Liver (tissue), 9 donors: ENCODE results near the gene GCN1. TPM values are rescaled to one million over a fixed set of nuclear protein-coding genes. Genes with fewer than 3 reads are reported as not detected.

ENCODE experiments used
- DNase-seq: peaks from one replicate; pipeline ENCODE4 v3.0.0-alpha.2; 2017; ENCODE audit warnings: low spot score
- H3K27ac ChIP-seq, 2 donors: one replicate each; pipeline ENCODE4 v1.7.0; 2013; ENCODE audit warnings: inconsistent platforms in 2 of 2, low read length in 2 of 2, control low read depth in 1 of 2, low read depth in 1 of 2, mild to moderate bottlenecking in 1 of 2
- H3K27me3 ChIP-seq, 4 donors: one replicate each; pipeline versions ENCODE4 v1.6.1 to v1.7.0; 2013; ENCODE audit warnings: low read length in 3 of 4, inconsistent platforms in 1 of 4, mild to moderate bottlenecking in 1 of 4, moderate library complexity in 1 of 4; ENCODE audit not compliant: control insufficient read depth in 4 of 4, insufficient read depth in 4 of 4
- H3K36me3 ChIP-seq, 4 donors: one replicate each; pipeline versions ENCODE4 v1.6.1 to v1.7.0; 2013; ENCODE audit warnings: low read length in 3 of 4, mild to moderate bottlenecking in 3 of 4, low read depth in 1 of 4, moderate library complexity in 1 of 4; ENCODE audit not compliant: control insufficient read depth in 4 of 4, insufficient read depth in 3 of 4
- H3K4me1 ChIP-seq, 4 donors: one replicate each; pipeline versions ENCODE4 v1.6.1 to v1.7.0; 2013; ENCODE audit warnings: low read length in 3 of 4, mild to moderate bottlenecking in 3 of 4, moderate library complexity in 1 of 4; ENCODE audit not compliant: control insufficient read depth in 4 of 4, insufficient read depth in 4 of 4
- H3K4me3 ChIP-seq, 3 donors: one replicate each; pipeline versions ENCODE4 v1.6.1 to v1.7.0; 2013; ENCODE audit warnings: low read length in 3 of 3, control low read depth in 1 of 3, low read depth in 1 of 3, mild to moderate bottlenecking in 1 of 3
- H3K9ac ChIP-seq, 2 donors: one replicate each; pipeline ENCODE4 v1.7.0; 2013; ENCODE audit warnings: low read length in 2 of 2, mild to moderate bottlenecking in 2 of 2, moderate library complexity in 2 of 2, control low read depth in 1 of 2, low read depth in 1 of 2
- H3K9me3 ChIP-seq, 4 donors: one replicate each; pipeline versions ENCODE4 v1.6.1 to v1.7.0; 2013; ENCODE audit warnings: low read length in 3 of 4; ENCODE audit not compliant: control insufficient read depth in 4 of 4
- ATF3 ChIP-seq: IDR thresholded peaks from 2 replicates; pipeline ENCODE4 v1.6.1; 2016; ENCODE audit warnings: antibody characterized with exemption
- CTCF ChIP-seq: fragments of 150-350 bp; IDR thresholded peaks from 2 replicates; pipeline ENCODE4 v1.5.1; 2017; ENCODE audit warnings: improper control_type of control experiment, low read depth, low read length; ENCODE audit not compliant: missing input control
- EGR1 ChIP-seq, 2 donors: IDR thresholded peaks; 2 replicates each; pipeline ENCODE4 v1.6.1; 2016 to 2018; ENCODE audit warnings: antibody characterized with exemption in 2 of 2, low read depth in 2 of 2
- FOXA1 ChIP-seq: IDR thresholded peaks from 2 replicates; pipeline ENCODE4 v1.6.1; 2016; ENCODE audit warnings: antibody characterized with exemption
- FOXA2 ChIP-seq: IDR thresholded peaks from 2 replicates; pipeline ENCODE4 v1.6.1; 2016; ENCODE audit warnings: antibody characterized with exemption
- HNF4A ChIP-seq, 2 donors: conservative IDR thresholded peaks; 2 replicates each; pipeline ENCODE4 v1.6.1; 2016; ENCODE audit warnings: antibody characterized with exemption in 2 of 2, mild to moderate bottlenecking in 2 of 2
- HNF4G ChIP-seq: IDR thresholded peaks from 2 replicates; pipeline ENCODE4 v1.6.1; 2016; ENCODE audit warnings: antibody characterized with exemption
- JUND ChIP-seq, 2 donors: IDR thresholded peaks; 2 replicates each; pipeline ENCODE4 v1.6.1; 2016; ENCODE audit warnings: antibody characterized with exemption in 2 of 2
- MAX ChIP-seq: IDR thresholded peaks from 2 replicates; pipeline ENCODE4 v1.6.1; 2016; ENCODE audit warnings: antibody characterized with exemption
- NR2F2 ChIP-seq: IDR thresholded peaks from 2 replicates; pipeline ENCODE4 v1.6.1; 2016; ENCODE audit warnings: antibody characterized with exemption
- RAD21 ChIP-seq, 2 donors: IDR thresholded peaks; 2 replicates each; pipeline ENCODE4 v1.6.1; 2016; ENCODE audit warnings: antibody characterized with exemption in 2 of 2, mild to moderate bottlenecking in 2 of 2
- REST ChIP-seq: IDR thresholded peaks from 2 replicates; pipeline ENCODE4 v1.6.1; 2016; ENCODE audit warnings: antibody characterized with exemption, mild to moderate bottlenecking
- RXRA ChIP-seq, 2 donors: IDR thresholded peaks; 2 replicates each; pipeline ENCODE4 v1.6.1; 2017 to 2018; ENCODE audit warnings: antibody characterized with exemption in 2 of 2, mild to moderate bottlenecking in 1 of 2
- SP1 ChIP-seq: IDR thresholded peaks from 2 replicates; pipeline ENCODE4 v1.6.1; 2018; ENCODE audit warnings: antibody characterized with exemption, mild to moderate bottlenecking
- TAF1 ChIP-seq: conservative IDR thresholded peaks from 2 replicates; pipeline ENCODE4 v1.6.1; 2016; ENCODE audit warnings: antibody characterized with exemption, mild to moderate bottlenecking
- YY1 ChIP-seq: IDR thresholded peaks from 2 replicates; pipeline ENCODE4 v1.6.1; 2016; ENCODE audit warnings: antibody characterized with exemption, mild to moderate bottlenecking
- ZBTB33 ChIP-seq: IDR thresholded peaks from 2 replicates; pipeline ENCODE4 v1.6.1; 2016; ENCODE audit warnings: antibody characterized with exemption
- WGBS: extraction: QIAGEN DNeasy Blood & Tissue Kit; methylation state at CpG from one replicate; pipeline ENCODE4 v1.1.7; 2013; 5-methylcytosine and 5-hydroxymethylcytosine counted together
- polyA plus RNA-seq, 2 donors: library from polyadenylated mRNA; stranded (reverse) in 1 of 2; unstranded in 1 of 2; fragments of 200-250 nt in 1 of 2; fragments of >200 nt in 1 of 2; fragmentation: Nextera tagmentation in 1 of 2; extraction: Ambion mirVana in 1 of 2; gene quantifications; one replicate each; pipeline versions ENCODE4 v1.2.1 to v1.2.3, GENCODE V29; 2013 to 2015
- total RNA-seq, 2 donors: library from RNA; depleted of rRNA; stranded (reverse); fragments of >200 nt; gene quantifications; one replicate each; pipeline ENCODE4 v1.2.3, GENCODE V29; 2014
- donor health status: healthy.
- donor health status: healthy.
- donor health status: healthy.
- donor health status: healthy.
- donor health status: healthy.

Gene GCN1
- total and polyA plus RNA-seq, 4 donors = 7.3 to 78.6 (median 25.8) TPM

- no peak overlapping the region for H3K4me3 ChIP-seq
- no peak for DNase-seq
Measured at GRCh38 chr12:120093336-120093591, 101.3 kb downstream of the GCN1 start.

More at GRCh38 chr12:120093336-120093591, 101.3 kb downstream of the GCN1 start:
- Histone ChIP-seq H3K27ac (no peak overlapping the region), H3K9me3 (no peaks in the 10 kb centered on the region), H3K9ac (no peak overlapping the region), H3K36me3 (peaks cover 2 to 20% (median 10%) of the 10 kb centered on the region in 4 donors), H3K4me1 (no peaks in the 10 kb centered on the region), H3K27me3 (no peaks in the 10 kb centered on the region)
- 93% methylated on average over 4 of the region's 4 CpGs for WGBS
- TF ChIP-seq YY1 = no peak
- TF ChIP-seq JUND (IDR thresholded peaks at IDR 0.05) = no peak
- no peak for TF ChIP-seq EGR1 (IDR thresholded peaks at IDR 0.05; ENCODE audit: low read depth in 2 of 2)
- no peak for TF ChIP-seq NR2F2
- TF ChIP-seq REST = no peak
- no peak for TF ChIP-seq SP1
- TF ChIP-seq HNF4A (conservative IDR thresholded peaks at IDR 0.05) = no peak
- no peak for TF ChIP-seq RXRA (IDR thresholded peaks at IDR 0.05)
- TF ChIP-seq MAX = no peak
- TF ChIP-seq TAF1 = no peak
- TF ChIP-seq ZBTB33 = no peak
- no peak for TF ChIP-seq ATF3
- no peak for TF ChIP-seq CTCF
- TF ChIP-seq FOXA1 = no peak
- no peak for TF ChIP-seq FOXA2
- TF ChIP-seq RAD21 (IDR thresholded peaks at IDR 0.05) = no peak
- no peak for TF ChIP-seq HNF4G
